Sigmoid colon (tissue), 7 donors: ENCODE results near the gene LPAR1. TPM values are rescaled to one million over a fixed set of nuclear protein-coding genes. Genes with fewer than 3 reads are reported as not detected.

Experiments used
- DNase-seq: peaks from one replicate; pipeline ENCODE4 v3.0.0-alpha.2; 2019
- H3K27ac ChIP-seq, 4 donors: fragments of 200-600 bp; sonication (generic); one replicate each; pipeline ENCODE4 v1.5.1; 2016 to 2019; ENCODE audit warnings: mild to moderate bottlenecking in 1 of 4
- H3K27me3 ChIP-seq, 3 donors: fragments of 200-600 bp; sonication (generic); one replicate each; pipeline ENCODE4 v1.5.1; 2019; ENCODE audit warnings: mild to moderate bottlenecking in 1 of 3
- H3K36me3 ChIP-seq, 4 donors: fragments of 200-600 bp; sonication (generic); one replicate each; pipeline ENCODE4 v1.5.1; 2016 to 2019
- H3K4me1 ChIP-seq, 4 donors: fragments of 200-600 bp; sonication (generic); one replicate each; pipeline ENCODE4 v1.5.1; 2017 to 2019
- H3K4me3 ChIP-seq, 4 donors: fragments of 200-600 bp; sonication (generic); one replicate each; pipeline ENCODE4 v1.5.1; 2017 to 2019; ENCODE audit warnings: mild to moderate bottlenecking in 2 of 4, moderate library complexity in 1 of 4
- H3K9me3 ChIP-seq, 4 donors: fragments of 200-600 bp in 3 of 4; sonication (generic) in 3 of 4; one replicate each; pipeline versions ENCODE4 v1.5.1 to v1.6.1; 2013 to 2019
- CTCF ChIP-seq, 4 experiments: fragments of 450-650 bp in 3 of 4; fragments of 200-600 bp in 1 of 4; IDR thresholded peaks; one replicate each; pipeline ENCODE4 v1.5.1; 2016 to 2019; ENCODE audit warnings: antibody characterized with exemption in 4 of 4, mild to moderate bottlenecking in 3 of 4, moderate library complexity in 2 of 4
- EP300 ChIP-seq, 4 donors: sonication (generic); formaldehyde crosslinking; IDR thresholded peaks; one replicate each; pipeline ENCODE4 v1.6.1; 2017; ENCODE audit warnings: antibody characterized with exemption in 4 of 4
- POLR2A ChIP-seq, 2 donors: fragments of 450-650 bp; IDR thresholded peaks; one replicate each; pipeline ENCODE4 v1.6.1; 2016; ENCODE audit warnings: antibody characterized with exemption in 2 of 2, mild to moderate bottlenecking in 2 of 2, moderate library complexity in 2 of 2
- POLR2AphosphoS5 ChIP-seq, 4 donors: sonication (generic); formaldehyde crosslinking; IDR thresholded peaks; one replicate each; pipeline ENCODE4 v1.6.1; 2017; ENCODE audit warnings: antibody characterized with exemption in 4 of 4
- WGBS, 2 donors: extraction: QIAGEN DNeasy Blood & Tissue Kit; methylation state at CpG; one replicate each; pipeline ENCODE4 v1.1.7; 2013; 5-methylcytosine and 5-hydroxymethylcytosine counted together
- intact Hi-C: fragments of 100-400 bp; cut with DNase I; formaldehyde crosslinking; loops from one replicate; pipeline ENCODE4 v1.15.1; 2023
- polyA plus RNA-seq, 3 donors: library from polyadenylated mRNA; stranded (reverse); fragments of 200-250 nt; gene quantifications; one replicate each; pipeline ENCODE4 v1.2.3, GENCODE V29; 2013
- total RNA-seq, 4 donors: library from RNA; depleted of rRNA; stranded (reverse); fragments of >200 nt; gene quantifications; one replicate each; pipeline ENCODE4 v1.1.0, GENCODE V29; 2016
- donor health status: healthy with polysubstance abuse.
- donor health status: Bipolar disorder and iron deficiency.
- donor health status: healthy.

LPAR1 gene
- total and polyA plus RNA-seq, 7 donors: 11.3 to 62.4 (median 34.9) TPM

DNA sequence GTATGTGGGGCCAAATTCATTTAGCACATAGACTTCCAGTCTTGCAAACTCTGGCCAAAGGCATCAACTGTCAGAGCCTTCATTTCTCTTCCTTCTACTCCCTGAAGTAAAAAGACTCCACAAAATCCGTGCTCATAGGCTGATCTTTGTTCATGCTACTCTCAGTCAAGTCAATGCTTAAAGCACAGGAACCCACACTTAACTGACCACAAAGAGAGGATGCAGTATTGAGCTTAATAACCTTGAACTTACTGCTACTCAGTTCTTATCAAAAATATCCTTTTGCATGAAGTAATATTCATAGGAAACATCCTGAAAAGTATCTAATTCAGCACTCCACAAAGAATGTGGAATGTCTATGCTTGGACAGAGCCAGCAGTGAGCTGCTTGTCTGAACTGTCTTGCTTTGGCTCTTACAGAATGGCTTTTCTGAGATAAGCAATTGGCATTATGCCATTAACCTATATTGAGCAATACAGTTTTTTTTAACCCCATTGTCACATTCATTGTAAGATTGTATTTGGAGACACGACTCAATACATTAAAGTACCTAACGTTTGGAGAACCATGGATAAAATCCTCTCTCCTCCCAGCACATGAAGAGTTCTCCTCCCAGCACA, 21.7 kb downstream of the LPAR1 start:
- Histone ChIP-seq H3K27ac (no peak overlapping the region), H3K27me3 (no peaks in the 10 kb centered on the region), H3K9me3 (no peaks in the 10 kb centered on the region), H3K4me3 (no peak overlapping the region), H3K36me3 (no peaks in the 10 kb centered on the region), H3K4me1 (no peaks in the 10 kb centered on the region)
- 8 to 20% methylated on average over 3 of the region's 3 CpGs for WGBS, 2 donors
- no peak for DNase-seq
- intact Hi-C loops: no loop called here
- TF ChIP-seq POLR2A (IDR thresholded peaks at IDR 0.05): no peak
- TF ChIP-seq POLR2AphosphoS5 (IDR thresholded peaks at IDR 0.05): no peak
- no peak for TF ChIP-seq EP300 (IDR thresholded peaks at IDR 0.05)
- TF ChIP-seq CTCF (IDR thresholded peaks at IDR 0.05): no peak

DNA sequence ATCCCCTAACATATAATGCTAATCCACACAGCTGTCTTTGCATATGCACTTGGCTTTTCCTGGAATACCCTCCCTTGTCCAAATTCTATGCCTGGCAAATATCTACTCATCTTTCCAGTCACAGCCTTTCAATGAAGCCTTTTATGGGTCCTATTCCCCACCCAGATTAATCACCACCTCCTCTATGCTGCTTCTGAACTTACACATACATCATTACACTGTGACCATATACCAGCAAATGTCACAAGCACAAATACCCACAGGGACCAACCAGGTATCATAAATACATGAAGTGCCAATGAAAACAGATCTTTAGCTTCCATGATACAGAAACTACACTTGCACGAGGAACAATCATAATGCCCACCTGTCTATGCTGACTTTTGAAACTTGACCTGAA, 22.3 kb downstream of the LPAR1 start:
- intact Hi-C loops: no loop called here
- no peak overlapping the region for H3K27ac ChIP-seq

GRCh38 chr9:111013707-111014106, 24.6 kb downstream of the LPAR1 start:
- Histone ChIP-seq H3K9me3 (no peaks in the 10 kb centered on the region), H3K27me3 (no peaks in the 10 kb centered on the region), H3K4me1 (no peaks in the 10 kb centered on the region), H3K27ac (no peak overlapping the region), H3K36me3 (no peaks in the 10 kb centered on the region), H3K4me3 (no peak overlapping the region)
- intact Hi-C loops: no loop called here
- DNase-seq: no peak
- 16 to 70% methylated on average over 1 of the region's 1 CpG for WGBS, 2 donors
- no peak for TF ChIP-seq POLR2AphosphoS5 (IDR thresholded peaks at IDR 0.05)
- no peak for TF ChIP-seq EP300 (IDR thresholded peaks at IDR 0.05)
- TF ChIP-seq POLR2A (IDR thresholded peaks at IDR 0.05): no peak
- no peak for TF ChIP-seq CTCF (IDR thresholded peaks at IDR 0.05)

More for the DNA sequence above, 22.3 kb downstream of the LPAR1 start:
- WGBS, 2 donors: 15 to 59% methylated on average over 1 of the region's 1 CpG
- Histone ChIP-seq H3K36me3 (no peaks in the 10 kb centered on the region), H3K4me1 (no peaks in the 10 kb centered on the region), H3K9me3 (no peaks in the 10 kb centered on the region), H3K4me3 (no peak overlapping the region), H3K27me3 (no peaks in the 10 kb centered on the region)
- TF ChIP-seq POLR2A (IDR thresholded peaks at IDR 0.05) (no peak), POLR2AphosphoS5 (IDR thresholded peaks at IDR 0.05) (no peak), EP300 (IDR thresholded peaks at IDR 0.05) (no peak), CTCF (IDR thresholded peaks at IDR 0.05) (no peak)
- DNase-seq: no peak

GRCh38 chr9:111013250-111013649, 25.0 kb downstream of the LPAR1 start:
- H3K4me3 ChIP-seq: no peak overlapping the region
- no peaks in the 10 kb centered on the region for H3K4me1 ChIP-seq
- TF ChIP-seq EP300 (IDR thresholded peaks at IDR 0.05) (no peak), POLR2A (IDR thresholded peaks at IDR 0.05) (no peak), POLR2AphosphoS5 (IDR thresholded peaks at IDR 0.05) (no peak), CTCF (IDR thresholded peaks at IDR 0.05) (no peak)
- DNase-seq: no peak
- WGBS, 2 donors: 7 to 58% methylated on average over 1 of the region's 1 CpG
- no peaks in the 10 kb centered on the region for H3K36me3 ChIP-seq
- no peak overlapping the region for H3K27ac ChIP-seq
- no peaks in the 10 kb centered on the region for H3K9me3 ChIP-seq
- no peaks in the 10 kb centered on the region for H3K27me3 ChIP-seq
- intact Hi-C loops: no loop called here
